ENCODE measurements around the gene RBFOX2.
"Not testable (repeated sequence)": the region's sequence is repeated elsewhere in the genome, so short reads cannot be mapped to it uniquely, and the experiment has no call there.

RBFOX2 gene

GRCh38 chr22:36039125-36039524 lies 10.5 kb upstream of the RBFOX2 start:
- DNase-seq, result no peak

- DNase-seq, result no peak
Measured at GRCh38 chr22:36037102-36037758, 8.6 kb upstream of the RBFOX2 start.

GRCh38 chr22:36036167-36036624 lies 7.6 kb upstream of the RBFOX2 start:
- no peak for DNase-seq

GRCh38 chr22:36032611-36033010 lies 4.0 kb upstream of the RBFOX2 start:
- DNase-seq, result no peak

GRCh38 chr22:36029406-36029755 lies 757 bp upstream of the RBFOX2 start:
- DNase-seq, result no peak

- DNase-seq, result peak in 1 of 4 experiments; percentile 28
Measured at GRCh38 chr22:36027935-36028645, 534 bp downstream of the RBFOX2 start.

- DNase-seq, result no peak
Measured at GRCh38 chr22:36027579-36027934, 1.1 kb downstream of the RBFOX2 start.

GRCh38 chr22:36026741-36027140 lies 1.9 kb downstream of the RBFOX2 start:
- DNase-seq, result no peak

- no peak for DNase-seq
Measured at GRCh38 chr22:36022697-36023096, 5.9 kb downstream of the RBFOX2 start.

- no peak for DNase-seq
Measured at GRCh38 chr22:36022162-36022561, 6.5 kb downstream of the RBFOX2 start.

- DNase-seq, result no peak
Measured at GRCh38 chr22:36021606-36022153, 6.9 kb downstream of the RBFOX2 start.

- DNase-seq, result not testable (repeated sequence)
Measured at GRCh38 chr22:36020865-36021264, 7.8 kb downstream of the RBFOX2 start.

- no peak for DNase-seq
Measured at GRCh38 chr22:36017651-36018091, 11.0 kb downstream of the RBFOX2 start.

- DNase-seq, result no peak
Measured at GRCh38 chr22:36016684-36017083, 11.9 kb downstream of the RBFOX2 start.

GRCh38 chr22:36015811-36016529 lies 12.7 kb downstream of the RBFOX2 start:
- DNase-seq, result no peak

- no peak for DNase-seq
Measured at GRCh38 chr22:36015155-36015810, 13.3 kb downstream of the RBFOX2 start.

GRCh38 chr22:36014546-36015074 lies 14.0 kb downstream of the RBFOX2 start:
- DNase-seq, result no peak

GRCh38 chr22:36012332-36012731 lies 16.3 kb downstream of the RBFOX2 start:
- DNase-seq, result no peak

GRCh38 chr22:36010882-36011281 lies 17.7 kb downstream of the RBFOX2 start:
- DNase-seq, result no peak

- no peak for DNase-seq
Measured at GRCh38 chr22:36010090-36010489, 18.5 kb downstream of the RBFOX2 start.

- DNase-seq, result no peak
Measured at GRCh38 chr22:36009085-36009484, 19.5 kb downstream of the RBFOX2 start.

- DNase-seq, result no peak
Measured at GRCh38 chr22:36008565-36008964, 20.1 kb downstream of the RBFOX2 start.

GRCh38 chr22:36008131-36008530 lies 20.5 kb downstream of the RBFOX2 start:
- no peak for DNase-seq
